COR-L47 (cell line): ENCODE data around the gene CD3G.

Experiments
- DNase-seq: peaks from one replicate; lab custom pipeline; 2025; lab: John Stamatoyannopoulos, UW

The CD3G gene

DNA sequence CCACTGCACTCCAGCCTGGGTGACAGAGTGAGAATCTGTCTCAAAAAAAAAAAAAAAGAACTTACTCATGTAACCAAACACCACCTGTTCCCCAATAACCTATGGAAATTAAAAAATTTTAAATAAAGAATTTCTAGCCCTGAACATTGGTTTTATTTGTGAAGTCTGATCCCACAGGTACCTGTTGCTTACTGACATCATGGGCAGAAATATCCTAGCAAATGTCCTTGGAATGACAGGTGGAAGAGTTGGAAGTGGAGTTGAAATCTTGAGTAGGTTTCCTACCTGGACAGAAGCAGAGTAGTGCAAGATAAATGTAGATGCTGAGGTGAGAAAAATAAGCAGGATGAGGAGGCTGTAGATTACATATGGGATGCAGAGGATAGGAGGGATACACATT lies 18.9 kb upstream of the CD3G start:
- no peak for DNase-seq

DNA sequence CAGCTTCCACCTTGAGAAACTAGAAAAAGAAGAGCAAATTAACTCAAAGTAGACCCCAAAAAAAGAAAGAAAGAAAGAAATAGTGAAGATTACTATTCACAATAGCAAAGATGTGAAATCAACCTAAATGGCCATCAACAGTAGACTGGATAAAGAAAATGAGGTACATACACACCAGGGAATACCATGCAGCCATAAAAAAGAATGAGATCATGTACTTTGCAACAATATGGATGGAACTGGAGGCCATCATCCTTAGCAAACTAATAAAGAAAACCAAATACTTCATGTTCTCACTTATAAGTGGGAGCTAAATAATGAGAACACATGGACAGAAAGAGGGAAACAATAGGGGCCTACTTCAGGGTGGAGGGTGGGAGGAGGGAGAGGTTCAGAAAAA lies 15.4 kb upstream of the CD3G start:
- DNase-seq = no peak

DNA sequence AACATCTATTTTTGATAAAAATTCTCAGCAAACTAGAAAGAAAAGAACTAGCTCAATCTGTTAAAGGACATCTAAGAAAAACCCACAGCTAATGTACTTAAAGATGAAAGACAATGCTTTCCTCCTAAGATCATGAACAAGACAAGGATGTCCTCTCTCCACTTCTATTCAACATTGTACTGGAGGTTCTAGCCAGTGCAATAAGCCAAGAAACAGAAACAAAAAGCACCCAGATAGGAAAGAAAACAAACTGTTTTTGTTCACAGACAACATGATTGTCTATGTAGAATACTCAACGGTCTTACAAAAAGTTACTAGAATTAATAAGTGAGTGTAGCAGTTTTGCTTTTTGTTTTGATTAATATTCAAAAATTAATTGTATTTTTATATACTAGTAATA lies 9.4 kb upstream of the CD3G start:
- DNase-seq = no peak

DNA sequence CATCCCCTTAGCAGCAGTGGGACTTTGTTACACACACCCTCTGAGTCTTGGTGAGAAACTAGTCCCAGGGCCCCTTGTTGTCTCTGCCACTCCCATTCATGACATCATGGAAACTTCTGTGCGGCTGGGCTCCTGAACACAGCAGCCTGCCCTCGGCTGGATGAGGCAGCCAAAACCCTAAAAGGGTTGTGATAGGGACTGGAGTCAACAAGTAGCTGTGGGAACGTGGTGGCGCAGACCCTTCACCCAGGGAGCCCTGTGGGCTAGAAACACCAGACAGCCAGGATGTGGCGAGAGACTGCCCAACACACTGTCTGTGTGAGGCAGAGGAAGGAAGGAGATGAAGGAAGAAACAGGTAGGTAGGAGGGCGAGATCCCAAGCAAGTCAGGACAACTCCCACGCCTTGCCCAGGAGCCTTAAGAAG lies 5.5 kb upstream of the CD3G start:
- no peak for DNase-seq

DNA sequence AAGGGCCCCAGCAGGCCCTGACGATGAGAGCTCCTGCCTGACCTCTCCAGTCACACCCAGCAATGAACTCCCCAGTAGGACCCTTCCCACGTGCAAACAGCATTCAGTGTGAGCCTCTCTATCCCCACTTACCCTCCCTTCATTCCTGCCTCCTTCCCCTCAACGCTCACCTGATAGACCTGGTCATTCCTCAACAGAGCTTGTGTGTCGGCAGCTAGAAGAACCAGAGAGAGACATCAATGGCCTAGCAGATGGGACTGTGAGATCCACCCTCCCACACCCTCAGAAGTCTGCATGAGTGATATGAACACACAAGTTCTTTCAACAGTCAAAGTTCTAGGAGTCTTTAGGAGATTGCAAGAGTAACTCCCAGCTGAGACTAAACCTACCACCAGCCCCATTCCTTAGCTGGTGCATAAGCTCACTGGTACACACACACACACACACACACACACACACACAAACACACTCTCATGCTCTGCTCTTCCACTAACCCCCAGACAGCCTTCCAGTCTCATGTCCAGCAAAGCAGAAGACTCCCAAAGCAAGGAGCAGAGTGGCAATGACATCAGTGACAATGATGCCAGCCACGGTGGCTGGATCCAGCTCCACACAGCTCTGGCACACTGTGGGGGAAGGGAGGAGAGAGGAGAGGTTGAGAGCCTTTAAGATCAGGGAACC lies 4.7 kb upstream of the CD3G start:
- no peak for DNase-seq

DNA sequence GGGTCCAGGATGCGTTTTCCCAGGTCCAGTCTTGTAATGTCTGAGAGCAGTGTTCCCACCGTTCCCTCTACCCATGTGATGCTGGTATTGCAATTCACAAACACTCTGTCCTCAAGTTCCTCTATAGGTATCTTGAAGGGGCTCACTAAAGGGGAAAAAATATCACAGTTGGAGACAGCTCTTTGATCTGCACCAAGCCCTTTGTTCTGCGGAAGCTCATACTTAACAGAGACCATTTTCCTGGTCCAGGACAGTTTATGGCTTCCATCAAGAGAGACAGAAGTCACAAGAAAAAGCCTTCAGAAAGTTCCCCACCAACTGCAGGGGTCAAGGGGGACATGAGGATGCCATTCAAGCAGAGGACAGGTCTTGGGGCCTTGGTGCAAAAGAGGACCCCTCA lies 3.7 kb upstream of the CD3G start:
- DNase-seq = no peak

DNA sequence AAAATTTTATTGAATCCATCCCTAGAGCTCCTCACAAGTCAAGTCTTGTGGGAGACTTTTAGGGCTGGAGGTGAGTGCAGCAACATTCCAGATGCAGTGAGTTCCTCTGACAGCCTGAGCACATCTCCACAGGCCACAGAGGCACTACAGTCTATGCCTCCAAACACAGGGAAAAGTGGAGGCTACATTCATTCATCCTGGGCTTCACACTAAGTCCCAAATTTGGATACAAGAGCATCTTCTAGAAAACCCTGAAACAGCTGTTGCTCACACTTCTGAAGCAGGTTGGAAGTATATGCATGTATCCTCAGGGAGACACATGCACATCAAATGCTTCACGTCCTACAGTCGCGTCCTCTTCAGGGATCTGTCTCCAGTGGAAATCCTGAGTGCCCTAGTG lies 2.9 kb upstream of the CD3G start:
- DNase-seq = no peak

DNA sequence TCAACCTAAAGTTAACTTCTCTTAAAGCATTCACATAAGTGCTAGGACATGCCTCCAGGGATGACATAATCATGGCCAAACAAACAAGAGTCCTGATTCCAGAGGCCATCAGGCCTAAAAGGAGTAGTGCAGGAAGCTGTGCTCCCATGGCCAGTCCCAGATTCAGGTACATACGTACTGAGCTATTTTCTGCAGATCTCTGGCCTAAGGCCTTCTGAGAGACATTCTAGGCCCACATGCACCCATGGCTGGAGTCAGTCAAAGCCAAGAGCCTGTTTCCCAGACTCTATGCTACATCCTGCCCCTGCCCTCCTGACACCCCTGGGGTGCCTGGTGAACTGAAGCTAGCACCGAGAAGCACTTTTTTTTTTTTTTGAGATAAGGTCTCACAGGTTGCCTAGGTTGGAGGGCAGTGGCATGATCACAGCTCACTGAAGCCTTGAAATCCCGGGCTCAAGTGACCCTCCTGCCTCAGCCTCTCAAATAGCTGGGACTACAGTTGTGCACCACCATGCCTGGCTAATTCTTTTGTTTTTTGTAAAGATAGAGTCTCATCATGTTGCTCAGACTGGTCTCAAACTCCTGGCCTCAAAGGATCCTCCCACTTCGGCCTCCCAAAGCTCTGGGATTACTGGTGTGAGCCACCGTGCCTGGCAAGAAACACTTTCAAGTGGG lies 2.2 kb upstream of the CD3G start:
- DNase-seq = no peak

DNA sequence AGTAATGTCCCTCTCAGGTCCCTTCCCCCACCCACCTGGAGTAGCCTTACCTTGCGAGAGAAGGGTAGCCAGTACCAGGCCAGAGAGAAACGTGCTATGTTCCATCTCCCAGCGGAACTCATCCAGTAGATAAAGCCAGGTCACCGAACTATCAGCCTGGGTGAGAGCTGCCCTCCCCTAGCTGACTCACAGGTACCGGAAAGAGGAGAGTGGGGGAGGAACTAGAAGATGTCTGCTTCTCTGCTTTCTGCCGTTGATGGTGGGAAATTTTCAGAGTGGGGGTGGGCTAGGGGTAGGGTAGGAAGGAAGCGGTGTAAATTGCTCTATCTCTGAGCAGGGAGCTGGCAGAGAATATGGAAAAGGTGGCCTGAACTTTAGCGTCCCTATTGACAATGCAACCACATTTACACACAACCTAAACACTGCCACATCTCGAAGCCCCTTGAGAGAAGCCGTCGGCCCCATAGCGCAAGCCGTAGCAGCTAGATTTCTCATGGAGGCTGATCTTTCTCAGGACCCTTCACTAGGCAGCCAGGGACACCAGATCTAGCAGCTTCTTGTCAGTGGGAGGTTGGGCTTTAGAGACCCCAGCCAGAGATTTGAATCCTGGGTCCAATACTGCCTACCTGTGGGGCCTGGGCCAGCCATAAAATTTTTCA lies 1.5 kb upstream of the CD3G start, which contains the start of gene CD3D:
Gene CD3D (minus strand): TSS at position 203 of the 659 bp plus-strand sequence. CDS start 98 bp downstream, at position 105.
- DNase-seq = no peak

DNA sequence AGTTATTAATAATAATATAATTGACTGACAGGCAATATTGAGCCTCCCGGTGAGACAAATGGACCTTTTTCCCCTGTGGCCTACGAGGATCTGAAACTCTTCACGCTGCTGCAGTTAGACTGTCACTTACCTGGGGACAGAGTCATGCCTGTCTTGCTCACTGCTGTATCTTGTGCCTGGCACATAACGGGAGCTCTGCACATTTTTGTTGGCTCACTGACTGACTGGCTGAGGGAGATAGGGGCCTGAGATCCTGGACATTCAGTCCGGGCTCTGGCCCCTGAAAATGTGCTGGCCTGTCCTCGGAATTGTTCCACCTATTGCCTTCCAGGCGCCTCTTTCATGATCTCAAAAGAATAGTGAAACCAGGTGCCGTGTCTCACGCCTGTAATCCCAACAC lies 896 bp upstream of the CD3G start:
- DNase-seq = no peak

DNA sequence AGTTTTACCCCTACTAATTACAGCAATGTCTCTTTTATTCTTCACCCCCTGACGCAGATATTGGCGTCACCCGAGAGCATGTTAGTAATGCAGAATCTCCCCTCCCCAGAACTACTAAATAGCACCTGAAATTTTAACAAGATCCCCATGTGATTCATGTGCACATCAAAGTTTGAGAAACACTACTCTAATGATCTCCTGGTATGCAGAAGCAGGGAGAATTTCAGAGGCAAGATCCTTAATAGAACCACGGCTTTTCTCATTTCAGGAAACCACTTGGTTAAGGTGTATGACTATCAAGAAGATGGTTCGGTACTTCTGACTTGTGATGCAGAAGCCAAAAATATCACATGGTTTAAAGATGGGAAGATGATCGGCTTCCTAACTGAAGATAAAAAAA lies 5.3 kb downstream of the CD3G start:
- no peak for DNase-seq

DNA sequence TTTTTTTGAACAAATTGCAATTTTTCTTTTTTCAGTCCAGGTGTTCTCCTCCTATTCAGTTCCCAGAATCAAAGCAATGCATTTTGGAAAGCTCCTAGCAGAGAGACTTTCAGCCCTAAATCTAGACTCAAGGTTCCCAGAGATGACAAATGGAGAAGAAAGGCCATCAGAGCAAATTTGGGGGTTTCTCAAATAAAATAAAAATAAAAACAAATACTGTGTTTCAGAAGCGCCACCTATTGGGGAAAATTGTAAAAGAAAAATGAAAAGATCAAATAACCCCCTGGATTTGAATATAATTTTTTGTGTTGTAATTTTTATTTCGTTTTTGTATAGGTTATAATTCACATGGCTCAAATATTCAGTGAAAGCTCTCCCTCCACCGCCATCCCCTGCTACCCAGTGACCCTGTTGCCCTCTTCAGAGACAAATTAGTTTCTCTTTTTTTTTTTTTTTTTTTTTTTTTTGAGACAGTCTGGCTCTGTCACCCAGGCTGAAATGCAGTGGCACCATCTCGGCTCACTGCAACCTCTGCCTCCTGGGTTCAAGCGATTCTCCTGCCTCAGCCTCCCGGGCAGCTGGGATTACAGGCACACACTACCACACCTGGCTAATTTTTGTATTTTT lies 9.1 kb downstream of the CD3G start:
- DNase-seq = no peak

DNA sequence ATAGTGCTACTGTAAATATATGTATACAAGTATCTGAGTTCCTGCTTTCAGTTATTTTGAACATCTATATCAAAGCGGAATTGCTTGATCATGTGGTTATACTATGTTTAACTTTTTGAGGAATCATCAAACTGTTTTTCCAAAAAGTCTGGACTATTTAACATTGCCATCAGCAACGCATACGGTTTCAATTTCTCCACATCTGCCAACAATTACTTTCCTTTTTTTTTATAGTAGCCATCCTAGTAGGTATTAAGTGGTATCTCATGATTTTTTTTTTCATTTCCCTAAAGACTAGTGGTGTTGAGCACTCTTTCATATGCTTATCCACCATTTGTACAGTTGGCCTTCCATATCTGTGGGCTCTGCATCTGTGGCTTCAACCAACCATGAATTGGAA lies 13.9 kb downstream of the CD3G start:
- no peak for DNase-seq

DNA sequence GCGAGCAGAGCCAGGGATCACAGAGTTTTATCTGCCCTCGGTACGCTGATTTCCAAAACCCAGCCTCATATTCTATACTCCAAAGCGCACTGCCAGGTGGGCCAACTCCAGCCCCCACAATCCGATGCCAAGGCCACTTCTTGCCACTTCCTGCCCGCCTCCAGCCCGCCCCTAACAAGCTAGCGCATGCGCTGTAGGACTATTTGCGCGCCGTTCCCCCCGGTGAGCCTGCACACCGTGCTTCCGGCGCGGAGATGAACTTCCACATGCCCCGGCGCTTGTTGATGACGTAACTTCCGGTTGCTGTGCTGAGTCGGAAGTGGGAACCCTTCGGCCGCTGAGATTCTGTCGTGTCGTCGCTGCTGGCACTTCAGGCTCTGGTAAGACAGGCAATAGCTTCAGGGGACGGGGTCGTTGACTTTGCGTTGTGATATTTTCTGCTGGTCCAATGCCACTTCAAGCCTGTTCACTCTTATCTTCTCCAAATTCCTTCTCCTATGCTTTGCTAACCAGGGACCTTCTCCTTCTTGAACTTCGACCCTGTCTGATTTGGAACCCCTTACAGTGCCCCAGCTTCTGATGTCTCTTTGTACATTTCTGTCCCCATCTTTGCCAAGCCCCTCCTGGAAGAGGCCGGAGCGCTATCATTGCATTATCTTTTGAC lies 15.3 kb downstream of the CD3G start, which contains the start of gene UBE4A:
Gene UBE4A (plus strand): TSS at position 306 of the 664 bp plus-strand sequence. CDS start 5,481 bp downstream, outside the sequence.
- DNase-seq = peak; percentile 95

DNA sequence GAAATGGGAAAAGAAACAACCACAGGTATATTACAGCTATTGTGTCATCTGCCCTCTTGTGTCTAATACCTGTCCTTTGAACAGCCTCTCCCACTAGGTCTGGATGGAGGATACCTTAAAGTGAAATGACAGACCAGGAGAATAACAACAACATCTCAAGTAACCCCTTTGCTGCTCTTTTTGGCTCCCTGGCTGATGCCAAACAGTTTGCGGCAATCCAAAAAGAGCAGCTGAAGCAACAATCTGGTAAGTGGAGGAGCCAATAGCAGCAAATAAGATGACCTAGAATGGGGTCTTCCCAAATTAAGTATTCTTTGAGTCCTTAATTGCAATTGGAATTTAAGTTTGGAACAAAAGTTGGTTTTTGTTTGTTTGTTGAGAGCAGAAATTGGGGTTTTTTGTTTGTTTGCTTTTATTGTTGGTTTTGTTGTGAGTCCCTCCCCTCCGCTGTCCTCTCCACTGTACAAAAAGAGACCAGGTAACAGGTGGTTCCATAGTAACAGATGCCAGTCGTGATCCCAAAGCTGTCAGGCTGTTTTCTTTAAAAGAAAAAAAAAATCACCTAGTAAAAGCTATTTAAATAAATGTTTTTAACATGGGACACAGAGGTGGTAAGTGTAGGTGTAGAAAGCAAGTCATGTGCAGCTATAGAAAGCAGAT lies 20.9 kb downstream of the CD3G start:
- DNase-seq = no peak

DNA sequence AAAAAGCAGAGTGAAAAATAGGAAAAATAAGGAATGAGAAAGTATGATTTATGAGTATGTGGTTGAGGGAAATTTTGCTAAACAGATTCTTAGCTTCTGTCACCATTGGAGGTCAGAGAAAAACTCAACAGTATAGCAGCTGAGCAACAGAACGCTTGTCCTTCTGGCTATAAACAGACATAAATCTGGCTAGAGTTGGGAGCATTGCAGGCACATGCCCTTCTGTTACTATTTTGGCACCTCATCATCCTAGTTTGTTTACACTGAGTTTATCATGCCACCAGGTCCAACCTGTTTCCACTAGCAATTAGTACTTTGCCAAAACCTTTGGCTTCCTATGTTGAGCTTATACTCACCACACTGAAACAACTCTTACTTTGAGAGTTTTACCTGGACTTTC lies 22.1 kb downstream of the CD3G start:
- no peak for DNase-seq

DNA sequence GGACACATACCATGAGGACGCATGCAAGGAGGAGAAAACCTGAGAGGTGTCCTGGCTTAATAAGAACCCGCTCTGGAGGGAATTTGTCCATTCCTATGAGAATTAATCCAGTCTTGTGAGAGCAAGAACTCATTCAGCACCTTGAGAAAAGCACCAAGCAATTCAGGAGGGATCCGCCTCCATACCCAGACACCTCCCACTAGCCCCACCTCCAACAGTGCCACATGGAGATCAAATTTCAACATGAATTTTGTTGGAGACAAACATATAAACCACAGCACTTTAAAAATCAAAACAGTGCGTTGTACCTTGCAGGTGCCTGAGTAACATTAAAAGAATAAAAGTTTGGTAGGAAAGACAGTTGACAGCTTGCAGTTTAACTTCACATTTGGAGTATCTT lies 26.6 kb downstream of the CD3G start:
- no peak for DNase-seq

DNA sequence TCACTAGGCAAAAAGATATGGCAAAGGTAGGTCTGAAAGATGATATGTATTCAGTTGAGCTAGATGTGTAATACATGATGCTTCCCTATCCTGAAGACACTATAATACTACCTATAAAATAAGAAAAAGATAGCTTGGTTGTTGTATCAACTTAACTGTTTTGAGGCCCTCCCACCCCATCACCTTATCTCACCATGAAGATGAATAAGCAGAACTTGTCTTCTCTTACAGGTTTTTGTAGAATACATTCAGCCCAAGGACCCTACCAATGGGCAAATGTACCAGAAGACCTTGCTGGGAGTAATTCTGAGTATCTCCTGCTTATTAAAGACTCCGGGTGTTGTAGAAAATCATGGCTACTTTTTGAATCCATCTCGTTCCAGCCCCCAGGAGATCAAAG lies 29.1 kb downstream of the CD3G start:
- no peak for DNase-seq

DNA sequence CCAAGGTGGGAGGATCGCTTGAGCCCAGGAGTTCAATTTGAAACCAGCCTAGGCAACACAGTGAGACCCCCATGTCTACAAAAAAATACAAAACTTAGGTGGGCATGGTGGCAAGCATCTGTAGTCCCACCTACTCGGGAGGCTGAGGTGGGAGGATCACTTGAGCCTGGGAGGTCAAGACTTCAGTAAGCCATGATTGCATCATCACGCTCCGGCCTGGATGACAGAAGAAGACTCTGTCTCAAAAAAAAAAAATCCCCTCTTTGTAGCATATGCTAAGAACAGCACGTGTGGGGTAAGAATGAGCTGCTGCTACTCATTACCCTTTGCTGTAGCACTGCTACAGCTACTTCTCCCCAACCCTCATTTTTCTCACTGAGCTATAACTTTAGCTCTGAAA lies 29.7 kb downstream of the CD3G start:
- no peak for DNase-seq

DNA sequence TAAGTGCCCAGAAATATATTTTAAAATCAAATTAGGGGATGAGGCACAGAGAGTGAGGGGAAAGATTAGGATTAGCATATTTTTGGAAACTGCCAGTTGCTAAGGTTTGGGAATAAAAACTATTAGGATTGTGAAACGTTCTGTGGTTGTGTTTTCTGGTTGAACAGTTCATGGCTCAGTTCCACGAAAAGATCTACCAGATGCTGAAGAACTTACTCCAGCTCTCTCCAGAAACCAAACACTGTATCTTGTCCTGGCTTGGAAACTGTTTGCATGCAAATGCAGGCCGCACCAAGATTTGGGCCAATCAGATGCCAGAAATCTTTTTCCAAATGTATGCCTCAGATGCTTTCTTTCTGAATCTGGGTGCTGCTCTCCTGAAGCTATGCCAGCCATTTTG lies 30.6 kb downstream of the CD3G start:
- DNase-seq = no peak

DNA sequence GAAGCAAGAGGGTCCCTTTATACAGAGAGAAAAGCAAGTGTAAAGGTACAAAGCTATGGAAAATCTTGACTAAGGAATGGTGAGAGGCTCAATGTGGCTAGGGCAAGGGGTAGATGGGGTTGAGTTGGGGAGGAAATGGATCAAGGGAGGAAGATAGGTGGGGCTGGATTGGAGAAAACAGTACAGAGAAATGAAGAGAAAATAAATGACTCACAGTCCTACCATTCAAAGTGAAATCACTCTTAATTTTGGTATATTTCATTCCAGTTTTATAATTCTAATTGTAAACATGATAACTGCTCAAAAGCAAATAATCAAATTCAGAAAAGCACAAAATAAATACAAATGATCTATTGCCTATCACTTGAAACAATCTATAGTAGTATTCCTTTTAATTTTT lies 31.8 kb downstream of the CD3G start:
- no peak for DNase-seq

DNA sequence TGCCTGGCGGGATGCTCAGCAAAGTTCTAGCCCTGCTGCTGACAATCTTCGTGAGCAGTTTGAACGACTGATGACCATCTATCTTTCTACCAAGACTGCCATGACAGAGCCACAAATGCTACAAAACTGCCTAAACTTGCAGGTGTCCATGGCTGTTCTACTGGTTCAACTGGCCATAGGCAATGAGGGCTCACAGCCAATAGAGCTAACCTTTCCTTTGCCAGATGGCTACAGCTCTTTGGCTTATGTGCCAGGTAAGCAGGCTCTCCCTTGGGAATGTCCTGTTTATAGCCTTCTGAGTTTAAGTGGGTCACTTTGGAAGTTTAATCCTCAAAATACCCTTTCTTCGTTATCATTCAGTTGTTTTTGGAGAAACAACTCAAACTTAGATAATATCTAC lies 35.4 kb downstream of the CD3G start:
- DNase-seq = no peak
